Measurements from ENCODE around the gene AOPEP. TPM values are rescaled to one million over a fixed set of nuclear protein-coding genes. Genes with fewer than 3 reads are reported as not detected.

AOPEP gene
- total and polyA plus RNA-seq, 2 of the 13 experiments (the other 11 are each of a cell fraction or from before 2014, with no cell fraction given) = 22.2 to 41.6 TPM

- TF ChIP-seq PLSCR1 (CRISPR knock-in tag; IDR thresholded peaks at IDR 0.05; ENCODE audit: borderline replicate concordance) (no peak), CERS6 (CRISPR knock-in tag; IDR thresholded peaks at IDR 0.05) (no peak), FOSL2 (CRISPR knock-in tag; IDR thresholded peaks at IDR 0.05) (peak; percentile 76), YEATS4 (CRISPR knock-in tag; IDR thresholded peaks at IDR 0.05; ENCODE audit: borderline replicate concordance) (peak; percentile 62; the same call in 1 of the 2 replicates), BCL6 (CRISPR knock-in tag; IDR thresholded peaks at IDR 0.05) (peak; percentile 91), IKZF4 (CRISPR knock-in tag; IDR thresholded peaks at IDR 0.05; ENCODE audit: borderline replicate concordance, low read depth, not compliant biosample characterization) (no peak), ARNT (IDR thresholded peaks at IDR 0.05) (no peak), RBM39 (IDR thresholded peaks at IDR 0.05; ENCODE audit: low read depth, low read length, poor library complexity, severe bottlenecking) (no peak), ZSCAN5A (CRISPR knock-in tag; IDR thresholded peaks at IDR 0.05; ENCODE audit: borderline replicate concordance) (no peak), NKX3-1 (CRISPR knock-in tag; IDR thresholded peaks at IDR 0.05) (no peak), ZBTB4 (CRISPR knock-in tag; IDR thresholded peaks at IDR 0.05; ENCODE audit: borderline replicate concordance) (no peak), TFAP4 (IDR thresholded peaks at IDR 0.05; ENCODE audit: borderline replicate concordance, low read depth) (peak; percentile 21; the same call in 1 of the 2 replicates), REST (IDR thresholded peaks at IDR 0.05; ENCODE audit: borderline replicate concordance in 1 of 2, low read depth in 1 of 2, low read length in 2 of 2) (no peak), BRF2 (CRISPR knock-in tag; IDR thresholded peaks at IDR 0.05) (no peak), ZSCAN12 (CRISPR knock-in tag; IDR thresholded peaks at IDR 0.05) (no peak), ZBTB7B (CRISPR knock-in tag; IDR thresholded peaks at IDR 0.05) (peak; percentile 72)
These were observed 214.8 kb downstream of the AOPEP start (continued) for GRCh38 chr9:94941211-94941875.
